Lung microvascular endothelial cell (primary cell): ENCODE measurements around the gene PCGF3. TPM values are rescaled to one million over a fixed set of nuclear protein-coding genes. Genes with fewer than 3 reads are reported as not detected.
"Not testable (repeated sequence)": the region's sequence is repeated elsewhere in the genome, so short reads cannot be mapped to it uniquely, and the experiment has no call there.

Experiments used
- DNase-seq, 2 donors: peaks; one replicate each; pipeline versions ENCODE4 v3.0.0 to v3.0.0-alpha.2; 2010; ENCODE audit warnings: low read depth in 2 of 2
- total RNA-seq: library from RNA; depleted of rRNA; stranded (reverse); fragments of >200 nt; gene quantifications from 2 replicates; pipeline ENCODE4 v1.2.1, GENCODE V29; 2014

Gene PCGF3
- total RNA-seq, 1 donor from 2014 or later: 47.8 TPM

DNA sequence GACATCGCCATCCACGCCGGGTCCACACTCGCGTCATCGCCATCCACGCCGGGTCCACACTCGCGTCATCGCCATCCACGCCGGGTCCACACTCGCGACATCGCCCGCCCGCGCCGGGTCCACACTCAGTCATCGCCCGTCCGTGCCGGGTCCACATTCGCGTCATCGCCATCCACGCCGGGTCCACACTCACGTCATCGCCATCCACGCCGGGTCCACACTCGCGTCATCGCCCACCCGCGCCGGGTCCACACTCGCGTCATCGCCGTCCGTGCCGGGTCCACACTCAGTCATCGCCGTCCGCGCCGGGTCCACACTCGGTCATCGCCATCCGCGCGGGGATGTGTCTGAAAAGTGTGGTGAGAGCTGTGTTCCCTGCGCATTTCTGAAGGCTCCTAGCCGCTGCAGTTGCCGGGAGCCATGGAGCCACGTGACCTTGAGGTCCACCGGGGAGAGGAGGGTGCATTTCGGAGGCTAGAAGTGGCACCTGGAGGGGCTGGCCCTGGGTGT is 17.3 kb downstream of the PCGF3 start:
- no peak for DNase-seq

DNA sequence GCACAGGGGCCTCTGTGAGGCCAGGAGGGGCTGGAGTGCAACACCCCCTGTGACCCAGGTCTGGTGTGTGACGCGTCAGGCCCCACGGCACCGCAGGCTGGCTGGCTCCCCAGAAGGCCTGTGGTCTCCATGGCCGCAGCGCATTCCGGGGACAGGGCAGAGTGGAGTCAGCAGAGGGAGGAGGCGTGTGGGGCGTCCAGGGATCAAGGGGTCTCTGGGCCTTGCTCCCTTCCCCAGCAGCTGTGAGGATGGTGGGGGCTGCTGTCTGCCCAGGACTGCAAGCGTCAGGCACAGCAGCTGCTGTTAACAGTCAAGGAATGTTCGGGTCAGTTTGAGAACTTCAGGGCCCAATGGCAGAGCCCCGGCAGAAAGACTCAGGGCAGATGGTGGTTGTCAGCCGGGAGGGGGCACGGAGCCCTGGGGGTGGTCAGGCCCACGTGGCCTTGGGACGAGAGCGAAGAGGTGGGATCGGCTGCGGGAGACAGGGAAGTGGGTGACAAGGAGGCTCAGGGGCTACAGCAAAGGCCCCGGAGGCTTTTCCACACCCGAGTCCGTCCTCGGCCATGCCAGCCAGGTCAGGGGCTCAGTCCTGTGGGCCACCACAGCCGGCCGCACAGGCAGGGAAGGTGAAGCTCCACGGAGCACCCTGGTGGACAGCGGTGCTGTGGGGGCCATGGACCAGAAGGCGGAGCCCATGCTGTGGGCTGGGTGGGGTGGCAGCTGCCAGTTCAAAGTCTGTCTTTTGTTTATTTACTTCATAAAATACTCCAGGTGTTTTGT is 18.3 kb downstream of the PCGF3 start:
- DNase-seq: no peak

DNA sequence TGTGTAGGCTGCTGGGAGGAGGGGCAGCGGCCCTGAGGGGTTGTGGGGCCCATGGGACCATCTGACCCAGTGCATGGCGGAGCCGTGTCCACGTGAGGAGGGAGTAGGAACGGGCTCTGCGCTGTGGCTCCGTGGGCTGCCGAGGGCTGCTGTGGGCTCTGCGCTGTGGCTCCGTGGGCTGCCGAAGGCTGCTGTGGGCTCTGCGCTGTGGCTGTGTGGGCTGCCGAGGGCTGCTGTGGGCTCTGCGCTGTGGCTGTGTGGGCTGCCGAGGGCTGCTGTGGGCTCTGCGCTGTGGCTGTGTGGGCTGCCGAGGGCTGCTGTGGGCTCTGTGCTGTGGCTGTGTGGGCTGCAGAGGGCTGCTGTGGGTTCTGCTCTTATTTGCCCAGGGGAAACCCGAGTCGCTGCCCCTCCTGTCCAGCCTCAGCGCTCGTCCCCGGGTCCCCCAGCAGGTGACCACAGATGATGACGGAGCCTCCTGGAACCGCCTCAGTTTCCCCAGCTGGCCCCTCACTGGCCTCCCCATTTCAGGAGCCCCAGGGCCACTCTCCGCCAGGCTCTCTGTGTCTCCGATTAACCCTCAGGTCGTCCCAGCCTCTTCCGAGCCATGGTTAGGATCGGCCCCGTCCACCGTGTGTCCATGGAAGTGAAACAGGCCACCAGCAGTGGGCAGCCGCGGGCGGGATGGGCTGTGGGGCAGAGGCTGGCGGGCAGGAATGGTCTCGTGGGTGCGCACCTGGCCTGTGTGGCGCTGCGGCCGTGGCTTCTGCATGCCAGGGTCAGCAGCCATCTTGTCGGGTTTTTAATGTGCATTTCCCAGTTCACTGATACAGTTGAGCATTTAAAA is 20.0 kb downstream of the PCGF3 start:
- DNase-seq: no peak

DNA sequence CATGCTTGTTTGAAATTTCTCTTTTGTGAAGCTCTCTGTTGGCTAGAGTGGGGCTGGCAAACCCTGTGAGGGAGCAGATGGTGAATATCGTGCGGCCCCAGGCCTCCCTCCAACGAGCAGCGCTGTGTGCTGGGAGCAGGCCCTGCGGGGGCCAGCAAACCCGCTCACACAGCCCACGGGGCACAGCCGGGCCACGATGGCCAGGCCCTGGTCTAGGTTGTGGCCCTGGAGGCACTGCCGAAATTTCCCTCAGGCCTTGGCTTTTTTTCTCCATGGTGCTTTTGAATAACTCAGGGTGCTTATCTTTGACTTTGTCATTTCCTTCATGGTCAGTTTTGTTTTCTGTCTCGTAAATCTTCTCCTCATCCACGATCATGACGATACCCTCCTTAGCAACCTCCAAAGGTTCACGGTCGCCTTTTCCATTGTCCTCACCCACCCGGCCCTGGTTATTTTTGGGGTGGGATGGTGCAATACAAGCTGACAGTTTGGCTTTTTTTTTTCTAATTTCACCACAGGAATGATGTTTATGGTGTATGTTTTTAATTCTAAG is 20.7 kb downstream of the PCGF3 start:
- DNase-seq: peak in 1 of 2 donors; percentile 22

DNA sequence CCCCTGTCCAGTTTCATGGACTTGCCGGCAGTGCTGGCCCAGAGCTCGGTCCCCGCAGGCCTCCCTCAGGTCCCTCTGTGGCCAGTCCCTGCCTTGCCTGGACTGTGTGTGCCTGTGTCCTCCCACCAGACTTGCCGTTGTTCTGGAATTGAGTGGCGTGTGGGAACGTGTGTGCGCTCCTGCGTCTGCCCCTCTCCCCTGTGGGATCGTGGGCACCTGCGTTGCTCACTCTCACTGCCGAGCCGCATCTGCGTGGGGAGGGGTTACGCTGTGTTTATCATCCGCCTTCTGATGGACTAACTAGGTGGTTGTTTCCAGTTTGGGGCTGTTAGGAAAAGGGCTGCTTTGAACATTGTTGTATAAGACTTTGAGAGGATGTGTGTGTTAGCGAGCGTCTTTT is 21.2 kb downstream of the PCGF3 start:
- DNase-seq: no peak

DNA sequence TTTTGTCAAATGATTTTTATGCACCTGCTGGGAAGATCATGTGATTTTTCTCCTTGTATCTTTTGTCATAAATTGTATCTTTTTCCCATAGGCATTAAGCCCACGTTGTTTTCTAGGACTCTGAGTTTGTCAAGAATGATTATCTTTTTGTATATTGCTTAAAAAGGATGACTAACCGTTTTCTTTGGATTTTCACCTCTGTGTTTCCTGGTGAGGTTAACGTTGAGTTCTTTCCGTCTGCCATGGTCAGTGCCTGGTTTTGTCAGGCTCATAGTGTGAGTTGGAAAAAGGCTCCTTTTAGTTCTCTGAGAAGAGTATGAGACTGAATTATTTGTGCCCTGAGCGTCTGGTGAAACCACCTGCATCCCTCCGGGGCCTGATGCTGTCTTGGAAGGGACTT is 21.9 kb downstream of the PCGF3 start:
- no peak for DNase-seq

DNA sequence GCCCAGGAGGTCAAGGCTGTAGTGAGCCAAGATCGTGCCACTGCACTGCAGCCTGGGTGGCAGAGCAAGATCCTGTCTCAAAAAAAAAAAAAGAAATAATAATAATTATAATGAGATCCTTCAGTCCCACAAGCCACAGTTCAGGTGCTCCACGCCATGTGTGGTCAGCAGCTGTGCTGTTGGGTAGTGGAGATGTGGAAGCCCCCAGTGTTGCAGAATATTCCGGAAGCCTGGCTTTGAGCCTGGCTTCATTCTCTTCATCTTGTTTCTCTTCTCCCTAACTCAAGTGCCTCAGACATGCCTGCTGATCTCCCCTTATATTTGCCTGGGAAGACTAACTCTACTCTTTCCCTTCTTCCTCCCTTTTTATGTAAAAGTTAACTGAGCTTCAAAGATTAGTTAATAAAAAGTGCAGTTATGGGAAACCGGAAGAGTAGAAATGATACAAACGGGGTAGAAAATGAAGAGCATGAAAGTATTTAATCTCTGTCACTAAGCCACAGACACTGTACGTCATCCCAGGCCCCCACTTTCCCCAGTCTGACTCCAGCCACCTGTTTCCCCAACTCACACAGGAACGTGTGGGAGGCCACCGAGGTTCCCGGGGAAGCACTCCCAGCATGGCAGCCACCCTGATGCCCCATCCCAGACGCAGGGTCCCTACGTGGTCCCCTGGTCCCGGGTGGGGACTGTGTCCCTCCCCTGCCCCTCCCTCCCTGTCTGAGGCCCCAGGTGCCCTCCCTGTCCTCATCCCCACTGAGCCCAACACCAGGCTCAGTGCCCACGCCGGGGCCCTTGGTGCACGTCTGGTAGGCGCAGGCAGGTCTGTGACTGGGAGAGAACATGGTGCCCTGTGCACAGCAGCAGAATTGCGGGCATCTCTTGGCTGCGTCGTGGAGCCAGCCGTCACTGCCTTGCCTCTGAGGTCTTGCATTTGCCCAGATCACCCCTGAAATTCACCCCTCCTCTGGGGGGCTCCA is 24.0 kb downstream of the PCGF3 start:
- no peak for DNase-seq

DNA sequence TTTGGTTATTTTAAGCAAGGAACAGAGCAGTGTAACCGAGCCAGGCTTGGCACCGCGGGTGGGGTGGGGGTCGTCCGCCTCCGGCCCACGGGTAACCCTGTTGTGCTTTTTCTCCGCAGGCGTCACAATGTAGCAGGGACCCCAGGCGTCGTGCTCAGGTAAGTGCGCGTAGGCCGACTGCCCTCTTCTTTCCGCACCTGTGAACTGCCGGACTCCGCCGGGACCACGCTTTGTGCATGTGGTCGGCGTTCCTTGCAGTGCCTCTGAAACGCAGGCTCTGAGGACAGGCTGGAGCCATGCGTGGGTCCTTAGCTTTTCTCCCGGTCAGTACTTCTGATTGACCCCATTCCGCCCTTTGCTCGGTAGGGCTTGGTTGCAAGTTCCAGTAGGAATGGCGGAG is 24.9 kb downstream of the PCGF3 start:
- no peak for DNase-seq

DNA sequence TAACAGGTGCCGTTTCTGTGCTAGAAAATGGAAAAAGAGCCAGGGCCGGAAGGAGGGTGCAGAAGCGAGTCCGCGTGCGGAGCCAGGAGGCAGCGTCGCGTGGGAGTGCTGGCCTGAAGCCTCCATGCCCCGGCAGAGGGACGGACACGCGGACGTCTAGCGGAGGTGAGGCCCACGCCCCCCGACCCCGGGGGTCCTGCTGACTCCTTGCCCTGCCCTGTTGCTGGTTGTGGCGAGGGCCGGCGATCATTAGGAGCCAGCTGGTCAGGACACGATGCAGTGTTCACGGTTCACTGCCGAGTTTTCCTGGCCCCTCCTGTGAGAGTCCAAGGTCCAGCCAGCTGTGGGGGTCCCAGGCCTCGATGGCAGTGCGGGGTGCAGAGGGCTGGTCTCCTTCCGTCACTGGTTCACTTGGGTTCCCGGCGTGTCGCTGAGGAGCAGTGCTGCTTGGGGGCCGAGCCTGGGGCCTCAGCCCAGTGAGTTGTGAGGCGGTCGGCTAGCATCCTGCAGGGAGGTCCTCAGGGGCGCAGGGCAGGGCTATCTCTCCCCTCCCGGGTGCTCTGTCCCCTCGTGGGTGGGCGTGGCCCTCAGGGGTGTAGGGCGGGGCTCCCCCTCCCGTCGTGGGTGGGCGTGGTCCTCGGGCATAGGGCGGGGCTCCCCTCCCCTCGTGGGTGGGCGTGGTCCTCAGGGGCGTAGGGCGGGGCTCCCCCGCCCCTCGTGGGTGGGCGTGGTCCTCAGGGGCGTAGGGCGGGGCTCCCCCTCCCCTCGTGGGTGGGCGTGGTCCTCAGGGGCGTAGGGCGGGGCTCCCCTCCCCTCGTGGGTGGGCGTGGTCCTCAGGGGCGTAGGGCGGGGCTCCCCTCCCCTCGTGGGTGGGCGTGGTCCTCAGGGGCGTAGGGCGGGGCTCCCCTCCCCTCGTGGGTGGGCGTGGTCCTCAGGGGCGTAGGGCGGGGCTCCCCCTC is 25.6 kb downstream of the PCGF3 start:
- DNase-seq: not testable (repeated sequence)

DNA sequence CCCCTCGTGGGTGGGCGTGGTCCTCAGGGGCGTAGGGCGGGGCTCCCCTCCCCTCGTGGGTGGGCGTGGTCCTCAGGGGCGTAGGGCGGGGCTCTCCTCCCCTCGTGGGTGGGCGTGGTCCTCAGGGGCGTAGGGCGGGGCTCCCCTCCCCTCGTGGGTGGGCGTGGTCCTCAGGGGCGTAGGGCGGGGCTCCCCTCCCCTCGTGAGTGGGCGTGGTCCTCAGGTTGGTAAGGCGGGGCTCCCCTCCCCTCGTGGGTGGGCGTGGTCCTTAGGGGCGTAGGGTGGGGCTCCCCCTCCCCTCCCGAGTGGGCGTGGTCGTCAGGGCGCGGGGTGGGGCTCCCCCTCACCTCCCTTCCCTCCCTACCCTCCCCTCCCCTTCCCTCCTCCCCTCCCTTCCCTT is 26.3 kb downstream of the PCGF3 start:
- DNase-seq: not testable (repeated sequence)

DNA sequence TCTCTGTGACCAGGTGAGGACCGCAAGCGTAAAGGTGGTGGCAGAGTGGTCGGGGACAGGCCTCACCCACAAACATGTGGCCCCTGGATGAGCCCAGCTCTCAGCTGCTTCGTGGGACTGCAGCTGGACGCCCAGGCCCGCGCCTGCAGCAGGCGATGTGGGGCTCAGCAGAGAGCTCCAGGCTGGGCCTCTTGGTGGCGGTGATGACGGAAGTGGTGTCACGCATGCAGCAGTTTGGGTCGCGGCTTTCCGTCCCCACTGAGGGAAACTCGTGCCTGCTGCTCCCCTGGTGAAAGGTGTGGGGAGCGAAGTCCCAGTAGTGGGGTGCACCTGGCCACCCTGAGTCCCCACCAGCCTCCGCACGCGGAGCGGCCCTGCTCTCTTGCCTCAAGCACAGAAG is 26.9 kb downstream of the PCGF3 start:
- no peak for DNase-seq

DNA sequence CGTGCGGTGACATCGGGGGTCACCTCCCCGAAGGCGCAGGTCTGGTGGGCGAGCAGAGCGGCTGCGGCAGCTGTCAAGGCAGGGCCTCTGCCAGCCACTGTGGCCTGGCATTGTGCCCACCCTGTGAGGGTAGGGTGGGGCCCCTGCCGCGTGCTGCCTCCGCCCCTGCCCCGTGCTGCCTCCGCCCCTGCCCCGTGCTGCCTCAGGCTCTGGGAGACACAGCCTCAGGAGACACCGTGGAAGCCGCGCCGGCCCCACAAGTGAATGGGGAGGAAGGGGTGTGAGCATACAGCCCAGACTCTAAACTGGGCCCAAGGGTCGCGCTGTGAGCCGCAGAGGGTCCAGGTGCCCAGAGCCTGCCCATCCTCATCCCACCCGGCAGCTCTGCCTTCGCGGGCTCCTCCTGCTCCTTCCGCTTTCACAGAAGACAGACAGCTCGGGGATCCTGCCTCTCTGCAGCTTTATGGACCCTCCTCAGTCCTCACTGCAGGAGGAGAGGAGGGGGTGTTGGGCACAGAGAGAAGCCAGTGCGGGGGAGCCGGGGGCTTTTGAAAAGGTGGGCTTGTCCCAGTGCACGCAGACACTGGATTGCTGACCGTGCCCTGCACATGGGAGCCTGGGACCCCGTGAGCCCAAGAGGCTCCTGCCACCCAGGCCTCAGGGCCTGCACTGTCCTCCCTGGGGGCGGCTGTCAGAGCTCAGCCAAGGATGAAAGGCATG is 27.4 kb downstream of the PCGF3 start:
- no peak for DNase-seq

DNA sequence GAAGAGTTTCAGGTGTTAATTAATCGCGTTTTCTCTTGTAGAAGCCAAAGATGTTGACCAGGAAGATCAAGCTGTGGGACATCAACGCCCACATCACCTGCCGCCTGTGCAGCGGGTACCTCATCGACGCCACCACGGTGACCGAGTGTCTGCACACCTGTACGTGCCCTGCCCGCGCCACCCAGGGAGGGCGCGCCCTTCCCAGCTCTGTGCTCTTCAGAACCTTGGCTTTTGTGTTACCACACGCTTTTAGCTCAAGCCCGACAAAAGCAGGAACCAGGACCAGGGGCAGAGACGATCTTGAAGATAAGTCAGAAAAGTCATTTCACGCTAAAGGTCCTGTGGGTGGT is 28.0 kb downstream of the PCGF3 start:
- DNase-seq: no peak

DNA sequence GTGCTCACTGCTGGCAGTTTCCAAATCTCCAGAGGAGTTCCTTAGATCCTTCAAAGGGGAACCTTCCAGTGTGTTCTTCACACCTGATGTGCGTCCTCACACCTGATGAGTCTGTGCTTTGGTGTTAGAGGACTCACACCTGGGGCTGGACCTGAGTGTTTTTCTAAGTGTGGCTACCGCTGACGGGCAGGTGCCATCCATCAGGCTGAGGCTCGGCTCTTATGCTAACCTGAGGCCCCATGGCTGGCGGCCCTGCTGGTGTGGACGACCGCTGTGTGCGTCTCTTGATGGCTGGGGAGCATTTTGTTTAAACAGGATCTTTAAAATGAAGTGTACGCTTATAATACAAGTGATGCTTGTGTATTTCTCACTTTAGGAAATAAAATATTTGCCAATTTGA is 28.4 kb downstream of the PCGF3 start:
- no peak for DNase-seq

DNA sequence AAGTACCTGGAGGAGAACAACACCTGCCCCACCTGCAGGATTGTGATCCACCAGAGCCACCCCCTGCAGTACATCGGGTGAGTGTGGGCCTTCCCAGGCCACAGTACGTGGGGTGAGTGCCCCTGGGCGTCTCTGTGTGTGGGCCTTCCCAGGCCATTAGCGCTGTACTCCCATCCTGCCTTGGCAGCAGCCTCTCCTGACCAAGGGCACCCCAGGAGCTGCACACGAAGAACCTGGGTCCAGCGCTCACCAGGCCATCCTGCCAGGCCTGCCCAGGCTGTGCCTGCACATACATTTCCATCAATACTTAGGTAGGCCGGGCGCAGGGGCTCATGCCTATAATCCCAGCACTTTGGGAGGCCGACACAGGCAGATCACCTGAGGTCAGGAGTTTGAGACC is 29.3 kb downstream of the PCGF3 start:
- DNase-seq: no peak

DNA sequence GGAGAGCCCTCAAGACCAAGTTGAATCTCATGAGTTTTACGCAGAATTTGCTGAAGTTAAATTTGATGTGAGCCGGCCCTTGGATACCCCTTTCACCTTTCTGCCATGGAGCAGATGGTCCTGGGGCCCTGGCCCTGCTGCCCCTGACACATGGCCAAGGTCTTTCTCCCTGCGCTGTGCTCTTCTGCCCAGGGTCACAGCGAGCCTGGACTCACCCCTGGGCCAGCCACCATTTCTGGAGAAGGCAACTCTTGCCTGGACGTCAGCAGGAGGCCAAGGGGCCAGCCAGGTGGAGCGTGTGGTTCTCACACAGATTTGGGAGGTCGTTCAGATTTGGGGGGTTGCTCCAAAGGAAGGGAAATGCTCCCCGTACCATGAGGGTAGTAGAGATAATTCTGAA is 30.0 kb downstream of the PCGF3 start:
- no peak for DNase-seq

DNA sequence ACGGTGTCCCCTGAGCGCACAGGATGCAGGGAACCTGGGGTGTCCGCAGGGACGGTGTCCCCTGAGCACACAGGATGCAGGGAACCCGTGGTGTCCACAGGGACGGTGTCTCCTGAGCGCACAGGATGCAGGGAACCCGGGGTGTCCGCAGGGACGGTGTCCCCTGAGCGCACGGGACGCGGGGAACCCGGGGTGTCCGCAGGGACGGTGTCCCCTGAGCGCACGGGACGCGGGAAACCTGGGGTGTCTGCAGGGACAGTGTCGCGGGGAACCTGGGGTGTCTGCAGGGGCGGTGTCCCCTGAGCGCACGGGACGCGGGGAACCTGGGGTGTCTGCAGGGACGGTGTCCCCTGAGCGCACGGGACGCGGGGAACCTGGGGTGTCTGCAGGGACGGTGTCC is 30.9 kb downstream of the PCGF3 start:
- DNase-seq: not testable (repeated sequence)

DNA sequence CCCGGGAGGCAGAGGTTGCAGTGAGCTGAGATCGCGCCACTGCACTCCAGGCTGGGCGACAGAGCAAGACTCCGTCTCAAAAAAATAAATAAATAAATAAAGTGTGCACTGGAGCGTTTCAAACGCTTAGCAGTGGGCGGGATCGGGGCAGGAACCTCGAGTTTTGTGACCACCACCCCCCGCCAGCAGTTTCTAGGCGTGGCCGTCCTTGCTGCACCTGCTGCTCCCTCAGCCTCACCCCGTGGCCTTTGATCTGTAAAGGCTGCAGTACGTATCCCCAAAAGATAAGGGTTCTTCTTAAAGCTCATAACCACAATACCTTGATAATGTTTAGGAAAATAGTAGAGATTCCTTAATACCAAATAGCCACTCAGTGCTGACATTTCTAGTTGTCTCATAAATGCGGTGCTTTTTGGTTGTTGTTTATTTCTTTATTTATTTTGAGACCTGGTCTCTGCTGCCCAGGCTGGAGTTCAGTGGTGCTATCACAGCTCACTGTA is 33.2 kb downstream of the PCGF3 start:
- DNase-seq: no peak

DNA sequence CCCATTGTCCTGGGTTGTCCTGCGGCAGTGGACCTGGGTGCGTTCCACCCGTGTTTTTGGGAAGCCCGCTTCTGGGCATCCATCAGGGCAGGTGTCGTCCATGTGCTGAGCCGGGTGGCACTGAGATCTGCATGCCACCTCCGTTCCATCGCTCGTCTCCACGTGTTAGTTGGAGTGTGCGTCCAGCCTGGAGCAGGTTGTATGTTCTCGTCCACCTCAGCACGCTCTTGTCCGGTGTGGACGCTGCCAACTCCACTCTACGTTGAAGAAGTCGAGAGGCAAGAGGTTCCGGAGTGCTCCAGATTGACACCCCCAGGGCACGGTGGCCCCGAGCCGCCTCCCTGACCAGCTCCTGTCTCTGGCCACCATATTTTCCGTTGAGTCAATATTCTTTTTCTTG is 33.9 kb downstream of the PCGF3 start:
- no peak for DNase-seq
